Stimulated activated CD8-positive, alpha-beta memory T cell treated with anti-CD3 and anti-CD28 coated beads, Interleukin-2, amount 100 ng/mL, for 1 hour (primary cell): ENCODE data around the gene ISL2.
"Not testable (repeated sequence)": the region's sequence is repeated elsewhere in the genome, so short reads cannot be mapped to it uniquely, and the experiment has no call there.

Source experiments
- DNase-seq, 2 donors: peaks; one replicate each; pipeline ENCODE4 v3.0.0-alpha.2; 2020; ENCODE audit warnings: low read depth in 2 of 2

The ISL2 gene

GRCh38 chr15:76336254-76337058, at the start of gene ISL2:
Gene ISL2, plus strand, starts transcription at chr15:76336773. Its CDS starts 111 bp downstream, at chr15:76336884.
- no peak for DNase-seq

GRCh38 chr15:76289582-76289981, 47.0 kb upstream of the ISL2 start:
- no peak for DNase-seq

GRCh38 chr15:76293361-76293760, 43.2 kb upstream of the ISL2 start:
- DNase-seq: no peak

- DNase-seq: not testable (repeated sequence)
These were observed 42.1 kb upstream of the ISL2 start for GRCh38 chr15:76294463-76294862.

GRCh38 chr15:76296849-76297248, 39.7 kb upstream of the ISL2 start:
- DNase-seq: no peak

- DNase-seq: not testable (repeated sequence)
These were observed 38.6 kb upstream of the ISL2 start for GRCh38 chr15:76297951-76298350.

GRCh38 chr15:76298986-76299385, 37.6 kb upstream of the ISL2 start:
- DNase-seq: no peak

GRCh38 chr15:76299786-76300185, 36.8 kb upstream of the ISL2 start:
- DNase-seq: no peak

GRCh38 chr15:76303909-76304308, 32.7 kb upstream of the ISL2 start:
- DNase-seq: no peak

- DNase-seq: no peak
These were observed 26.8 kb upstream of the ISL2 start for GRCh38 chr15:76309601-76310330.

- DNase-seq: no peak
These were observed 26.0 kb upstream of the ISL2 start for GRCh38 chr15:76310475-76311099.

- DNase-seq: peak; percentile 72 to 79
These were observed 25.2 kb upstream of the ISL2 start, which contains the start of gene ETFA for GRCh38 chr15:76311100-76311953. Gene ETFA, minus strand, starts transcription at chr15:76311469. Its CDS starts 81 bp downstream, at chr15:76311388.

GRCh38 chr15:76312540-76313174, 23.9 kb upstream of the ISL2 start:
- DNase-seq: no peak

- not testable (repeated sequence) for DNase-seq
These were observed 23.4 kb upstream of the ISL2 start for GRCh38 chr15:76313175-76313567.

GRCh38 chr15:76313731-76314130, 22.8 kb upstream of the ISL2 start:
- no peak for DNase-seq

GRCh38 chr15:76320012-76320411, 16.6 kb upstream of the ISL2 start:
- DNase-seq: no peak

- no peak for DNase-seq
These were observed 15.4 kb upstream of the ISL2 start for GRCh38 chr15:76321171-76321570.

GRCh38 chr15:76321602-76322001, 15.0 kb upstream of the ISL2 start:
- no peak for DNase-seq

GRCh38 chr15:76324066-76324465, 12.5 kb upstream of the ISL2 start:
- no peak for DNase-seq

GRCh38 chr15:76325704-76326103, 10.9 kb upstream of the ISL2 start:
- no peak for DNase-seq
